NCI-H345 treated with DMSO at 0.1 percent for 48 hours (cell line): ENCODE data around the gene SPHK2.
"Not testable (repeated sequence)": the region's sequence is repeated elsewhere in the genome, so short reads cannot be mapped to it uniquely, and the experiment has no call there.

Source experiments
- DNase-seq: peaks from one replicate; lab custom pipeline; 2025; ENCODE audit not compliant: unreplicated experiment; lab: John Stamatoyannopoulos, UW

Gene SPHK2

DNA sequence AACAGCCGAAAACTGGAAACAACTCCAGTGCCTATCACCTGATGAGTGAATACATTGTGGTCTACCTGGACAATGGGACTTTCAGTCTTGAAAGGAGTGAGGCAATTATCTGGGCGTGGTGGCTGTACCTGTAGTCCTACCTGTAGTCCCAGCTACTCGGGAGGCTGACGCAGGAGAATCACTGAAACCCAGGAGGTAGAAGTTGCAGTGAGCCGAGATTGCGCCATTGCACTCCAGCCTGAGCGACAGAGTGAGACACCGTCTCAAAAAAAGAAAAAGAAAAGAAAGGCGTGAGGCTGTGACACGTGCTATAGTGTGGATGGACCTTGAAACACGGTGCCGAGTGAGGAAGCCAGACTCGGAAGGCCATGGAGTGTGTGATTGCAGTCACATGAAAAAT is 57.6 kb downstream of the SPHK2 start:
- DNase-seq = no peak

DNA sequence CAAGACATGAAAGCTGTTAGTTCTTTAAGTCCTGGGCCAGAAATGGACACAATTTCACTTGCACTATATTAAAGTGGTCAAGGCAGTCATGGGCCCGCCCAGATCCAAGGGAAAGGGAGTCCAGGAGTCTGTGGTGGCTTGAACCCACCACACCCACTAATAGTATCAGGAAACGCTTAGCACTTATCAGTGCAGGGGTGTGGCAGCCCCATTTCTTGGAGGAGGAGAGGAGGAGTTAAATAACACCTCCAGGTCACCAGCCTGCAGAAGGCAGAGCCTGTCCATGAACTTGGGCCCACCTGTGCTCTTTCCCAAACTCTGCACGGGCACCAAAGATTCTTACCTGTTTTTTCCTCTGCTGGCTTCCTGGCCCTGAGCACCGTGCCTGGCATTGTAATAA is 58.9 kb downstream of the SPHK2 start:
- no peak for DNase-seq

DNA sequence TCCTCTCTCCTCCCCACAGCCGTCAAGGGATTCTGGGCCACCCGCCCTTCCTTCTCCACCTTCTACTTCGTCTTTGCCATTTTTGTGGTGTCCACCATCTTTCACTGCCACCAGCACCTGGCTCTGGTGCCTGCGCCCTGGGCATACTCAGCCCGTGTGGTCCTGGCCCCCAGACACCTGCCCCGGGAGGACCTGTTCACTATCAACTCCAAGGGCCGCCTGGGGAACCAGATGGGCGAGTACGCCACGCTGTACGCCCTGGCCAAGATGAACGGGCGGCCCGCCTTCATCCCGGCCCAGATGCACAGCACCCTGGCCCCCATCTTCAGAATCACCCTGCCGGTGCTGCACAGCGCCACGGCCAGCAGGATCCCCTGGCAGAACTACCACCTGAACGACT is 60.7 kb downstream of the SPHK2 start:
- DNase-seq = not testable (repeated sequence)
